GM23248 (cell line): ENCODE results near the gene LCNL1. TPM values are rescaled to one million over a fixed set of nuclear protein-coding genes. Genes with fewer than 3 reads are reported as not detected.

Source experiments
- DNase-seq: peaks from one replicate; pipeline ENCODE4 v3.0.0-alpha.2; 2015
- H2AFZ ChIP-seq: fragments of 200-600 bp; sonication (generic); 2 replicates; pipeline ENCODE4 v1.6.1; 2016; ENCODE audit warnings: antibody characterized with exemption
- H3F3A ChIP-seq: fragments of 200-600 bp; sonication (generic); 2 replicates; pipeline ENCODE4 v1.6.1; 2016; ENCODE audit warnings: mild to moderate bottlenecking, antibody characterized with exemption, mixed run types; ENCODE audit not compliant: insufficient read depth
- H3K27ac ChIP-seq: fragments of 200-600 bp; sonication (generic); 2 replicates; pipeline ENCODE4 v1.5.1; 2016; ENCODE audit warnings: mild to moderate bottlenecking
- H3K27me3 ChIP-seq: fragments of 200-600 bp; sonication (generic); replicated peaks from 2 replicates; pipeline ENCODE4 v1.6.1; 2016; ENCODE audit warnings: mild to moderate bottlenecking; ENCODE audit not compliant: insufficient read depth
- H3K36me3 ChIP-seq: fragments of 200-600 bp; sonication (generic); 2 replicates; pipeline ENCODE4 v1.6.1; 2016; ENCODE audit warnings: low read depth, mild to moderate bottlenecking
- H3K4me1 ChIP-seq: fragments of 200-600 bp; sonication (generic); 2 replicates; pipeline ENCODE4 v1.6.1; 2016; ENCODE audit warnings: mild to moderate bottlenecking; ENCODE audit not compliant: insufficient read depth
- H3K4me2 ChIP-seq: fragments of 200-600 bp; sonication (generic); one replicate; pipeline ENCODE4 v1.6.1; 2016; ENCODE audit warnings: mild to moderate bottlenecking; ENCODE audit not compliant: unreplicated experiment
- H3K4me3 ChIP-seq: fragments of 200-600 bp; sonication (generic); 2 replicates; pipeline ENCODE4 v1.5.1; 2016; ENCODE audit warnings: mild to moderate bottlenecking
- H3K79me2 ChIP-seq: fragments of 200-600 bp; sonication (generic); 2 replicates; pipeline ENCODE4 v1.6.1; 2016; ENCODE audit warnings: mild to moderate bottlenecking; ENCODE audit not compliant: insufficient read depth
- H3K9ac ChIP-seq: fragments of 200-600 bp; sonication (generic); 2 replicates; pipeline ENCODE4 v1.6.1; 2016; ENCODE audit warnings: mild to moderate bottlenecking
- H3K9me2 ChIP-seq: fragments of 200-600 bp; sonication (generic); 2 replicates; pipeline ENCODE4 v1.6.1; 2016; ENCODE audit warnings: mixed run types, mild to moderate bottlenecking, moderate library complexity; ENCODE audit not compliant: insufficient read depth
- H3K9me3 ChIP-seq: fragments of 200-600 bp; sonication (generic); one replicate; pipeline ENCODE4 v1.6.1; 2017; ENCODE audit warnings: low read depth
- H4K20me1 ChIP-seq: fragments of 200-600 bp; sonication (generic); 2 replicates; pipeline ENCODE4 v1.6.0; 2016; ENCODE audit not compliant: insufficient read depth
- EZH2 ChIP-seq: fragments of 200-600 bp; sonication (generic); IDR thresholded peaks from 2 replicates; pipeline ENCODE4 v1.6.1; 2018; ENCODE audit warnings: antibody characterized with exemption, mild to moderate bottlenecking; ENCODE audit not compliant: insufficient read depth, poor library complexity, severe bottlenecking
- EZH2phosphoT487 ChIP-seq: fragments of 200-600 bp; sonication (generic); IDR thresholded peaks from 2 replicates; pipeline ENCODE4 v1.6.1; 2018; ENCODE audit warnings: antibody characterized with exemption, moderate library complexity, mild to moderate bottlenecking, low read depth; ENCODE audit not compliant: insufficient read depth
- WGBS, 2 experiments: methylation state at CpG; one replicate each; pipeline ENCODE4 v1.1.6; 2015 to 2017; ENCODE audit warnings: low lambda C conversion rate in 2 of 2, low coverage in 1 of 2; ENCODE audit errors: missing lambda C conversion rate in 2 of 2; 5-methylcytosine and 5-hydroxymethylcytosine counted together
- in situ Hi-C: fragments of 300-500 bp; cut with MboI; formaldehyde crosslinking; loops from 2 replicates; pipeline ENCODE4 v1.15.0; 2020
- polyA plus RNA-seq: library from polyadenylated mRNA; unstranded; fragments of >200 nt; fragmentation: Nextera tagmentation; extraction: Ambion mirVana; gene quantifications from 2 replicates; pipeline ENCODE4 v1.2.1, GENCODE V29; 2016
- total RNA-seq: library from RNA; depleted of rRNA; stranded (reverse); fragments of >200 nt; shearing (Covaris generic); gene quantifications from 2 replicates; pipeline ENCODE4 v1.2.3, GENCODE V29; 2014; rRNA removed

LCNL1 gene
- total RNA-seq = not detected in 2 replicates
- polyA plus RNA-seq = not detected in 2 replicates

DNA sequence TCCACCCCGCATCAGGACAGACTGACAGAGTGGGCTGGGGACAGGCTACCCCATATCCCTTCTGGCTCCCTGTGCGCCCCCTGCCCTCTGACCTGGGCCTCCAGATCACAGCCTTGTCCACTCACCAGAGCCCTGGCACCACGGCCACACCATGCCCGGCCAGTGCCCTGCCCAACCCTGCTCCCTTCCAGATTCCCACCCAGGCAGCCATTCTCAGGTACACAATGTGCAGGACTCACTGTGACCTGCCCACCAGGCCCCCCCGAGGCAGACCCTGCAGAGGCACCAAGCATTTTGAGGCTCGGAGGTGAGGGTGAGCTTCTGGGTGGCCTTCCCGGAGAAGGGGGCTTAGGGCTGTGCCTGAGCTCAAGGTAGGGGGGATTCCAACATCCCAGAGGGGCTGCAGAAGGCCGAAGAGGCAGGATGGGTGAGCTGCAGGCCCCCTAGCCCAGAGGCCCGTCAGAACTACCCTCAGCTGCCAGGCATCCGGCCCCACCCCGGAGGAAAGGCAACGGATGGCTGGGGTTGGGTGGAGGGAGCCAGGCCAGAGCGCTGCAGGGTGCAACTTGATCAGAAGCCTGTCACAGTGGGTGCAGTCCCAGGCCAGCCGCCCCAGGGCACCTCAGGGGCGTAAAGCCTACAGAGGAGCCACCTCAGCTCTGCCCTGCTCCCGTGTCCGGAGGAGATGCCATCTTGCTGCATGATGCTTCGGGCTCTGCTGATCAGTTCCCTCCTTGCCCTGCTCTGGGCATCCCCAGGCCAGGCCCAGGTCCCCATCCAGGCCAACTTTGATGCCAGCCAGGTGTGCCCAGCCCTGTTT is at the start of gene LCNL1:
Gene LCNL1, plus strand, starts transcription at position 762 of the 820 bp plus-strand sequence. CDS start 594 bp downstream, outside the sequence.
- Histone ChIP-seq H4K20me1 (no peaks in the 10 kb centered on the region), H3K9me3 (no peaks in the 10 kb centered on the region), H3F3A (no peaks in the 10 kb centered on the region), H3K9ac (no peak within 1 kb of the TSS), H3K27me3 (peaks cover 19% of the 10 kb centered on the region; the same call in 1 of the 2 replicates), H3K27ac (no peak within 1 kb of the TSS), H2AFZ (no peak within 1 kb of the TSS), H3K4me2 (no peak within 1 kb of the TSS), H3K36me3 (no peaks in the 10 kb centered on the region), H3K4me3 (no peak within 1 kb of the TSS), H3K4me1 (no peaks in the 10 kb centered on the region), H3K79me2 (no peaks in the 10 kb centered on the region), H3K9me2 (no peaks in the 10 kb centered on the region)
- 70 to 73% methylated on average over 17 to 18 of the region's 18 CpGs for WGBS, 2 experiments
- in situ Hi-C loops = no loop called here
- TF ChIP-seq EZH2phosphoT487 (no peak), EZH2 (no peak)
- no peak for DNase-seq

DNA sequence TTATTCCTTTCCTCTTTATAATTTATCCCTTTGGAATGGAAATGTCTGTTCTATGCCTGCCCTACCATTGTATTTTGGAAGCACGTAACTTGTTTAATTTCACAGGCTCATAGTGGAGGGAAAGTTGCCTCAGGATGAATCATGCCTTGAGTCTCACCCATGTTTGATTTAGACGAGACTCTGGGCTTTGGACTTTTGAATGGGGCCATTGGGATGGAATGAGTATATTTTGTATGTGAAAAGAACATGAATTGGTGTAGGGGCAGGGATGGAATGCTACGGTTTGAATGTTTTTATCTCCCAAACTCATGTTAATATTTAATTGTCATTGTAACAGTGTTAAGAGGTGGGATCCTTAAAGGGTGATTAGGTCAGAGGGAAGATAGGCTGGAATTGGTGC is 48.5 kb upstream of the LCNL1 start:
- Histone ChIP-seq H4K20me1 (no peaks in the 10 kb centered on the region), H3K79me2 (no peaks in the 10 kb centered on the region), H3K27ac (no peak overlapping the region), H3K9me2 (no peaks in the 10 kb centered on the region), H3K27me3 (no peaks in the 10 kb centered on the region), H3F3A (peaks cover 16% of the 10 kb centered on the region; the same call in 1 of the 2 replicates), H3K4me3 (no peak overlapping the region), H3K4me2 (no peak overlapping the region), H3K9ac (no peak overlapping the region), H3K9me3 (no peaks in the 10 kb centered on the region), H2AFZ (no peak overlapping the region), H3K36me3 (no peaks in the 10 kb centered on the region), H3K4me1 (no peaks in the 10 kb centered on the region)
- DNase-seq = no peak
- WGBS, 2 experiments = 96 to 97% methylated on average over 3 of the region's 3 CpGs
- TF ChIP-seq EZH2phosphoT487 = no peak
- no peak for TF ChIP-seq EZH2
- in situ Hi-C loops = no loop called here

DNA sequence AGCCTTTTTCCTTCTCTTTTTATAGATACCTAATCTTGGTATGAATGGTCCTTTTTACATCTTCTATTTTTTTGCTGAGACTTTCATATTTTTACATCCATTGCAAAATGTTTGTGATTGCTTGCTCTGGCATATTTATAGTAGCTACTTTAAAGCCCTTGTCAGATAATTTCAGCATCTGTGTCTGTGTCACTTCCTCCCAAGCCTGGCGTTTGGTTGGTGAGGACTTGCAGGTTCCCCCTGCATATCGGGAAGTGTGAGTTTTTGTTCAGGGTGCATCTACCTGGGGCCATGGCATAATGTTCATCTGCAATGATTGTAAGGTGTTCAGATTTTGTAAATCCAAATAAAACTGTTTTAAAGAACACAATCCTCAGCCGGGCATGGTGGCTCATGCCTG is 47.1 kb upstream of the LCNL1 start:
- 71 to 72% methylated on average over 3 of the region's 3 CpGs for WGBS, 2 experiments
- in situ Hi-C loops = no loop called here
- no peak overlapping the region for H3K4me2 ChIP-seq
- no peak overlapping the region for H3K4me3 ChIP-seq
- peaks cover 16% of the 10 kb centered on the region; the same call in 1 of the 2 replicates for H3F3A ChIP-seq
- H3K9me3 ChIP-seq = no peaks in the 10 kb centered on the region
- TF ChIP-seq EZH2phosphoT487 (no peak), EZH2 (no peak)
- no peaks in the 10 kb centered on the region; the same call in 1 of the 2 replicates for H3K79me2 ChIP-seq
- H3K27ac ChIP-seq = no peak overlapping the region
- no peaks in the 10 kb centered on the region for H3K4me1 ChIP-seq
- no peaks in the 10 kb centered on the region for H3K9me2 ChIP-seq
- H2AFZ ChIP-seq = no peak overlapping the region
- no peaks in the 10 kb centered on the region for H4K20me1 ChIP-seq
- H3K36me3 ChIP-seq = peaks cover 3% of the 10 kb centered on the region; the same call in 1 of the 2 replicates
- no peak overlapping the region for H3K9ac ChIP-seq
- DNase-seq = no peak
- no peaks in the 10 kb centered on the region for H3K27me3 ChIP-seq

DNA sequence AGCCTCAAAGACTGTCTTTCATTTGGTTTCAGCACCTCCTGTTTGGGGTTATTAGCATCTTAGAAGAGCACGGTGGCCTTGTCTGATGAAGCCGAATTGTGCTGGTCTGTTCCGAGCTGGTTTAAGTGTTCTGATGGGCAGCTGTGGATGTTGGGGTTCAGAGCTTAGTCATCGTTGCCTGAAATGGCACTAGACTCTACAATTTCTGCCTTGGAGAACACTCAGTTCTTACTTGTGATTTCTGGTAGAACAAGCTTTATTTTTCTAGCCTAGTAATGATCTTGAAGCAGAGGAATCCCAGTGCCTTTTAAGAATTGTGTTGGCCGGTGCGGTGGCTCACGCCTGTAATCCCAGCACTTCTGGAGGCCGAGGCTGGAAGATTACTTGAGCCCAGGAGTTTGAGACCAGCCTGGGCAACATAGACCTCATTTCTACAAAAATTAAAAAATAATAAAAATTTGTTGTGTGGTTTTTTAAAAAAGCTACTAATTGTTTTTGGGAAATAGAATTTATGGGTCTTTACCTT is 46.1 kb upstream of the LCNL1 start:
- no peak for DNase-seq
- TF ChIP-seq EZH2phosphoT487 (no peak), EZH2 (no peak)
- in situ Hi-C loops = no loop called here

More for the DNA sequence above, 46.1 kb upstream of the LCNL1 start:
- 77 to 89% methylated on average over 8 of the region's 8 CpGs for WGBS, 2 experiments
- peaks cover 16% of the 10 kb centered on the region; the same call in 1 of the 2 replicates for H3F3A ChIP-seq
- no peaks in the 10 kb centered on the region for H4K20me1 ChIP-seq
- H3K9me2 ChIP-seq = no peaks in the 10 kb centered on the region
- H3K36me3 ChIP-seq = peaks cover 11% of the 10 kb centered on the region; the same call in 1 of the 2 replicates
- H3K4me3 ChIP-seq = no peak overlapping the region
- no peak overlapping the region for H3K27ac ChIP-seq
- no peaks in the 10 kb centered on the region for H3K4me1 ChIP-seq
- H3K9me3 ChIP-seq = no peaks in the 10 kb centered on the region
- H2AFZ ChIP-seq = no peak overlapping the region
- H3K27me3 ChIP-seq = no peaks in the 10 kb centered on the region
- peaks cover 7% of the 10 kb centered on the region for H3K79me2 ChIP-seq
- no peak overlapping the region for H3K9ac ChIP-seq
- no peak overlapping the region for H3K4me2 ChIP-seq
